Liver (tissue), 3 donors: Measurements from ENCODE around the gene HEG1.
A peak's percentile ranks its signal among the peaks of the same experiment; 100 is the strongest.

ENCODE experiments used
- CTCF ChIP-seq: fragments of 150-350 bp; IDR thresholded peaks from 2 replicates; pipeline ENCODE4 v1.5.1; 2017; ENCODE audit warnings: improper control_type of control experiment, low read depth, low read length; ENCODE audit not compliant: missing input control
- GABPA ChIP-seq, 2 donors: IDR thresholded peaks in 1 of 2; conservative IDR thresholded peaks in 1 of 2; 2 replicates each; pipeline ENCODE4 v1.6.1; 2016; ENCODE audit warnings: antibody characterized with exemption in 2 of 2, mild to moderate bottlenecking in 1 of 2, moderate library complexity in 1 of 2
- HNF4G ChIP-seq: IDR thresholded peaks from 2 replicates; pipeline ENCODE4 v1.6.1; 2016; ENCODE audit warnings: antibody characterized with exemption
- MAX ChIP-seq: IDR thresholded peaks from 2 replicates; pipeline ENCODE4 v1.6.1; 2016; ENCODE audit warnings: antibody characterized with exemption
- SP1 ChIP-seq: IDR thresholded peaks from 2 replicates; pipeline ENCODE4 v1.6.1; 2018; ENCODE audit warnings: antibody characterized with exemption, mild to moderate bottlenecking
- YY1 ChIP-seq: IDR thresholded peaks from 2 replicates; pipeline ENCODE4 v1.6.1; 2016; ENCODE audit warnings: antibody characterized with exemption, mild to moderate bottlenecking
- donor health status: healthy.
- donor health status: healthy.

GRCh38 chr3:124986192-124987143, 69.3 kb downstream of the HEG1 start:
- TF ChIP-seq HNF4G (no peak), YY1 (no peak), CTCF (peak; percentile 33), MAX (no peak), GABPA (IDR thresholded peaks at IDR 0.05 in 1 of 2, conservative IDR thresholded peaks at IDR 0.05 in 1 of 2) (no peak), SP1 (no peak)
